OCI-LY3 (cell line): ENCODE data around the gene MYBPC1.

Source experiments
- EZH2phosphoT487 ChIP-seq: fragments of 200-600 bp; shearing (Covaris generic); IDR thresholded peaks from 2 replicates; pipeline ENCODE4 v1.6.1; 2018; ENCODE audit warnings: antibody characterized with exemption, mixed run types, low read depth
- TF ChIP-seq, protein P1 (sequence below): fragments of 200-600, 300-600 bp; sonication (generic); IDR thresholded peaks from 2 replicates; pipeline ENCODE4 v1.5.1; 2014; ENCODE audit warnings: antibody characterized with exemption, low read length, low read depth

DNA sequence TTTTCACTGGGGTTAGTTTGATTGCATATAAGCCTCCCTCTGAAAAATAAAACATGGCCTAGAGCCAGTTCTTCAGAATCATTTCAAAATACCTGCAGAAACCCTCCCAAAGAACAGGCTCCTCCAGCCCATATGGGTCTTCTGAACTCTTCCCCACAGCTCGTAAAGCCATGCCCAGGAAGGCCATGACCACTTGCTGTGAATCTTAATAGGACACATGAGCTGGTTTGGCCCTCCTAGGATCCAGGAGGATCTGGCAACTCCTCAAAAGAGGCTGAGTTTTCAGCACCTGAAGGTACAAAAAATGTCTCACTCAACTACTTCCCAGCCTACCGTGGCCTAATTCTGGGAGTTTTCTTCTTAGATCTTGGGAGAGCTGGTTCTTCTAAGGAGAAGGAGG, 2.4 kb downstream of the MYBPC1 start:
- TF ChIP-seq, protein P1, sequence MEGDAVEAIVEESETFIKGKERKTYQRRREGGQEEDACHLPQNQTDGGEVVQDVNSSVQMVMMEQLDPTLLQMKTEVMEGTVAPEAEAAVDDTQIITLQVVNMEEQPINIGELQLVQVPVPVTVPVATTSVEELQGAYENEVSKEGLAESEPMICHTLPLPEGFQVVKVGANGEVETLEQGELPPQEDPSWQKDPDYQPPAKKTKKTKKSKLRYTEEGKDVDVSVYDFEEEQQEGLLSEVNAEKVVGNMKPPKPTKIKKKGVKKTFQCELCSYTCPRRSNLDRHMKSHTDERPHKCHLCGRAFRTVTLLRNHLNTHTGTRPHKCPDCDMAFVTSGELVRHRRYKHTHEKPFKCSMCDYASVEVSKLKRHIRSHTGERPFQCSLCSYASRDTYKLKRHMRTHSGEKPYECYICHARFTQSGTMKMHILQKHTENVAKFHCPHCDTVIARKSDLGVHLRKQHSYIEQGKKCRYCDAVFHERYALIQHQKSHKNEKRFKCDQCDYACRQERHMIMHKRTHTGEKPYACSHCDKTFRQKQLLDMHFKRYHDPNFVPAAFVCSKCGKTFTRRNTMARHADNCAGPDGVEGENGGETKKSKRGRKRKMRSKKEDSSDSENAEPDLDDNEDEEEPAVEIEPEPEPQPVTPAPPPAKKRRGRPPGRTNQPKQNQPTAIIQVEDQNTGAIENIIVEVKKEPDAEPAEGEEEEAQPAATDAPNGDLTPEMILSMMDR: no peak
- TF ChIP-seq EZH2phosphoT487: no peak
